ELF-1 (cell line): ENCODE data around the gene ANO3.
"Not testable (repeated sequence)": the region's sequence is repeated elsewhere in the genome, so short reads cannot be mapped to it uniquely, and the experiment has no call there.

Source experiments
- DNase-seq: peaks from one replicate; pipeline ENCODE4 v3.0.0-alpha.2; 2016; ENCODE audit warnings: low read depth, low spot score

ANO3 gene

GRCh38 chr11:26623076-26623659 lies 291.2 kb downstream of the ANO3 start:
- no peak for DNase-seq

- no peak for DNase-seq
These were observed 294.4 kb downstream of the ANO3 start for GRCh38 chr11:26626346-26626745.

GRCh38 chr11:26632691-26633159 lies 300.8 kb downstream of the ANO3 start:
- DNase-seq, result no peak

GRCh38 chr11:26643314-26643713 lies 311.4 kb downstream of the ANO3 start:
- DNase-seq, result not testable (repeated sequence)

GRCh38 chr11:26649884-26650283 lies 318.0 kb downstream of the ANO3 start:
- DNase-seq, result peak; percentile 41

- no peak for DNase-seq
These were observed 320.0 kb downstream of the ANO3 start for GRCh38 chr11:26651916-26652315.

- no peak for DNase-seq
These were observed 323.4 kb downstream of the ANO3 start for GRCh38 chr11:26655287-26655686.

- no peak for DNase-seq
These were observed 331.0 kb downstream of the ANO3 start for GRCh38 chr11:26662916-26663315.

GRCh38 chr11:26665036-26665435 lies 333.1 kb downstream of the ANO3 start:
- DNase-seq, result no peak

GRCh38 chr11:26665946-26666345 lies 334.0 kb downstream of the ANO3 start:
- no peak for DNase-seq

GRCh38 chr11:26675233-26675928 lies 343.5 kb downstream of the ANO3 start:
- no peak for DNase-seq

GRCh38 chr11:26676641-26677040 lies 344.7 kb downstream of the ANO3 start:
- DNase-seq, result no peak

GRCh38 chr11:26677566-26677965 lies 345.6 kb downstream of the ANO3 start:
- no peak for DNase-seq

GRCh38 chr11:26687351-26687750 lies 355.4 kb downstream of the ANO3 start:
- DNase-seq, result no peak

GRCh38 chr11:26688701-26689100 lies 356.8 kb downstream of the ANO3 start:
- no peak for DNase-seq

GRCh38 chr11:26696330-26696729 lies 364.4 kb downstream of the ANO3 start:
- DNase-seq, result no peak

- no peak for DNase-seq
These were observed 366.3 kb downstream of the ANO3 start for GRCh38 chr11:26698224-26698623.

GRCh38 chr11:26700574-26701235 lies 368.8 kb downstream of the ANO3 start:
- peak; percentile 10 for DNase-seq

- no peak for DNase-seq
These were observed 370.5 kb downstream of the ANO3 start for GRCh38 chr11:26702406-26702805.

- DNase-seq, result no peak
These were observed 371.7 kb downstream of the ANO3 start for GRCh38 chr11:26703411-26704191.

- no peak for DNase-seq
These were observed 372.3 kb downstream of the ANO3 start for GRCh38 chr11:26704249-26704648.

- DNase-seq, result no peak
These were observed 374.3 kb downstream of the ANO3 start for GRCh38 chr11:26706181-26706580.
